Stimulated activated CD4-positive, alpha-beta T cell treated with anti-CD3 and anti-CD28 coated beads, Interleukin-1b, Interleukin-23, amount 100 ng/mL, for 48 hours (primary cell): ENCODE measurements around the gene MAP3K6.

Experiments used
- DNase-seq: peaks from one replicate; pipeline ENCODE4 v3.0.0-alpha.2; 2020

The MAP3K6 gene

DNA sequence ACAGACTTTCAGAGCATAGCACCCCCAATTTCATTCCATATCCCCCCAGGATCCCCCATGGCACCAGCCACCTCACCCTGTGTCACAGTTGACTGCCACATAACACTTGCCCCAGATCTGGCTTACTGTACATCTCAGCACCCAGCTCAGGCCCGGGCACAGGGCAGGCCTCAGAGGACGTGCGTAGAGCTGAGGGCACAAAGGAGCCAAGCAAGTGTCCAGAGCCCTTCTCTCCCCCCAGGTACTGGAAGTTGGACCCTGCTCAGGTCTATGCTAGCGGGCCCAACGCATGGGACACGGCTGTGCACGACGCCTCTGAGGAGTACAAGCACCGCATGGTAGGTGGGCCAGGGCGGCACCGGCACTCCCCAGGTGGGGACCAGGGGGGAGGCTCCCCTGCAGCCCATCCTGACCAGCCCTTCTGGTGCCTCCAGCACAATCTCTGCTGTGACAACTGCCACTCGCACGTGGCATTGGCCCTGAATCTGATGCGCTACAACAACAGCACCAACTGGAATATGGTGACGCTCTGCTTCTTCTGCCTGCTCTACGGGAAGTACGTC lies 33.0 kb downstream of the MAP3K6 start:
- no peak for DNase-seq

DNA sequence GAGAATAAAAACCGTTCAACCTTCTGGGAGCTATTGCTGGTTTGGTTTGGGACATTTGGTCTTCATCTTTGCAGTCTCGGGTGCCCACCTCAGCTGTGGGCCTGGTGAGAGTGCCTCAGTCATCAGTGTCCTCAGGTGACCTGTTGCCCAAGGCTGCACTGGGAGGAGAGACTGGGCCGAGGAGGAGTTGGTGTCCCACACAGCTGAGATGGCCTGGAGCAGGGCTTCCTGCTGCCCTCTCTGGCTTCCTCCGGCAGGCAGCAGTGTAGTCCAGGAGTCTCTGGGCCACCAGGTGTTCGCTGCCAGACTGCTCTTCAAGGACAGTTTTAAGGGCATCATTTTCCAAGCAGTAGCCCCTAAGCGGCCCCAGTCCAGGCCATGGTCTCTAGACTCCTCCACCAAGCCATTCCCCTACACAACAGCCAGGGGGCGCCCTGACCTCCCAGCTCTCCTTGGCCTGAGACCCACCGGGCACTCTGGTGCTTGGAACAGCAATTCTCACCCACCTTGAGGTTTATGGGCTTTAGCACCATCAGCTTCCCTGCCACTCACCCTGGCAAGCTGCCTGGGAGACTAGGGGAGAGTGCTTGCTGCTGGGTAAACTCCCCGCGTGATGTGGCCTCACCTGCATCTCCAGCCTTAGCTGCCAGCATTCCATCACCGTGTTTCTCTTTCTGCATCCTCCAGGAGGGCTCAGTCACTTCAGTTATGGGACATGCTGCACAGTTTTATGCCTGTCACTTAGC lies 34.1 kb downstream of the MAP3K6 start:
- peak; percentile 39 for DNase-seq

DNA sequence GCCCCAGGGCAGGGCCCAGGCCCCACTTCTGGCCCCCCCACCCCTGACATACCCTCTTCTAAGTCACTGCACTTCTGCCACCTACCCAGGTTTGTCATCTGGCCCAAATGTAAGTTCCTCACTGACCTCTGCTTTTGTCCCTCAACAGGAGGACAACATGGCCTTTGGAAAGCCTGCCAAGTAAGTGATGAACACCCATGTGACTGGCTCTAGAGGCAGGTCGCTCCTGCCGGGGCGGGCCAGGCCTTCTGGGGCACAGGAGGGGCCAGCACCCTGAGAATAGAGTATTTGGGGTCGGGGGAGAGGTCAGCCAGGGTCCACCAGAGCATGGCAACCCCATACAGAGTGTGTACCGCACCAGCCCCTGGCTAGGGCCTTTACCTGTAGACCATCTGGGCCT lies 34.8 kb downstream of the MAP3K6 start:
- DNase-seq: no peak

DNA sequence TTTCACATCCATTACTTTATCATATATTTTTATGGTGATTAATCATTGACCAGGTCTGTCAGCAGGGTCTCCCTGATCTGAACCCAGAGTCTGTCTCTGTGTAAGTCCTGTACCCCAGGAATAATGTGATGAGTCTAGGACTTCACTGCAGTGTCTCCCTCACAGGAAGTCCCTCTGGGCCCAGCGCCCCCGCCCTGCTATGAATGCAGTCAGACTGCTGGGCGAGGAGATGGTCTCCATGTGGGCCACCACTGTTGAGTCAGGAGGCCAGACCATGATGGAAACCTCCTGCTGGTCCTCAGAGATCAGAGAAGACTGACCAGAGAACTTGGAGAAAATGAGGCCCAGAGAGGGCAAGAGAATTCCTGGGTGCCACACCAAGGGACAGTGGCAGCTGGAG lies 35.3 kb downstream of the MAP3K6 start:
- DNase-seq: no peak

DNA sequence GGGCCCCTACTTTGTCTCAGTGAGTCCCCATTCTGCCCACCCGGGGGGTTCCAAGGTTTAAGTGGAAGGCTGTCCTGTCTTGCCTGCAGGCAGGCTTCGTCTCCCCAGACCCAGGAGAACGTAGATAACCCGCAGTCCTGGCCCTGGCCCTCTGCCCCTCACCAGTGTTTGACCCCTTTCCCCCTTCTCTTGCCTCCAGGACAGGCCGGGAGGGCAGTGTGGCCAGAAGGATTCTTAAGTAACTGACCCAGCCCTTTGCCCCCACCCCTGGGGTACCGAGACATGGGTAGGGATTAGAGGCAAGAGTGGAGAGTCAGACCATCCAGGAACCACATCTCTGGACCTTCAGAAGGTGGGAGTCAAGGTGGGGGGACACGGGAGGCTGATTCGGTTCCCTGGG lies 36.0 kb downstream of the MAP3K6 start:
- DNase-seq: no peak

DNA sequence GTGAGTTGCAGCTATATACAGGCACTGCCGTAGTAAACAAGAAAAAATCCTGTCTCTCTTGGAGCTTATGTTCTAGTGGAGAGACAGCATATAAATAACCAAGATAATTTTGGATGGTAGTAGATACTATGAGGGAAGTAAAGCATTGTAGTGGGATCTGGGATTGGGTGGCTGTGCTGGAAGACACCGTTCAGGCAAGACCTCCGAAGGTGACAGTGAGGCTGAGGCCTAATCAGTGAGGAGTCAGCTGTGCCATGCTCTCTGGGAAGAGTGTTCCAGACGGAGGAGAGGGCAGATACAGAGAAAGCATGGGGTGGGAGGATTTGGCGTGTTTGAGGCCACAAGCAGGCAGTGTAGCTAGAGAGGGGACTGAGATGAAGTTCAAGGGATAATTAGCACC lies 38.8 kb downstream of the MAP3K6 start:
- DNase-seq: no peak

DNA sequence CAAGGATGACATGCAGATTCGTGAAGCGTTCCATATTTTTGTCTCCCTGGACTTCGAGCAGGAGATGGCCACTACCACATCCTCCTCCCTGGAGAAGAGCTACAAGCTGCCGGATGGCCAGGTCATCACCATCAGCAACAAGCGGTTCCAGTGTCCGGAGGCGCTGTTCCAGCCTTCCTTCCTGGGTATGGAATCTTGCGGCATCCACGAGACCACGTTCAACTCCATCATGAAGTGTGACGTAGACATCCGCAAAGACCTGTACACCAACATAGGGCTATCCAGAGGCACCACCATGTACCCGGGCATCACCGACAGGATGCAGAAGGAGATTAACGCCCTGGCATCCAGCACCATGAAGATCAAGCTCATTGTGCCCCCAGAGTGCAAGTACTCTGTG lies 41.5 kb downstream of the MAP3K6 start:
- DNase-seq: no peak

DNA sequence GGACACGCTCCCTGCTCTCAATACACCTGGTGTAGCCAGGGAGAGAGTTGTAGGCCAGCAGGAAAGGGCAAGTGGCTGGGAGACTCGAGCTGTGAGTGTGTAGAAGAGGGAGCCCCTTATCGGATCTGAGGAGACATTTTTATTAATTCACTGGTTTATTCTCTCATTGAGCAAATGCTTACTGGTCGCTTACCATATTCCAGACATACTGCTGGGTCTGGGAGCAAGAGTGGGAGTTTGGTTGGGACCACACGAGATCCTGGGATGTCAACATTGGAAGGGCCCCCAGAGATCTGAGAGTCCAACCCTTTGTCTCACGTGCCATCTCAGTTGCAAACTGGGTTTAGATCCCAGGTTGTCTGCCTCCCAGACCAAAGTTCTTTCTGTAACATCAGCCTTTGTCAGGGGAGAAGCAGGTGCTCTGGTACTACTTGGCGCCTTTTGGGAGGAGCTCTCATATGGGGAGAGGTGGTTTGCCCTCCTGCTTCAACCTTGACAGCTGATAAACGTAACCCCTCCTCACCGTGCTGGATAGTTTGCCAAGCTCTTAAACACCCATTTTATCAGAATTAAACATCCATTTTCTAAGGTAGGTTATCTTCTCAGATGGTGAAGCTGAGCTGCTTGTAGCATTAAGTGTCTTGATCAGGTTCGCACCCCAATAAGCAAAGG lies 44.1 kb downstream of the MAP3K6 start:
- no peak for DNase-seq

DNA sequence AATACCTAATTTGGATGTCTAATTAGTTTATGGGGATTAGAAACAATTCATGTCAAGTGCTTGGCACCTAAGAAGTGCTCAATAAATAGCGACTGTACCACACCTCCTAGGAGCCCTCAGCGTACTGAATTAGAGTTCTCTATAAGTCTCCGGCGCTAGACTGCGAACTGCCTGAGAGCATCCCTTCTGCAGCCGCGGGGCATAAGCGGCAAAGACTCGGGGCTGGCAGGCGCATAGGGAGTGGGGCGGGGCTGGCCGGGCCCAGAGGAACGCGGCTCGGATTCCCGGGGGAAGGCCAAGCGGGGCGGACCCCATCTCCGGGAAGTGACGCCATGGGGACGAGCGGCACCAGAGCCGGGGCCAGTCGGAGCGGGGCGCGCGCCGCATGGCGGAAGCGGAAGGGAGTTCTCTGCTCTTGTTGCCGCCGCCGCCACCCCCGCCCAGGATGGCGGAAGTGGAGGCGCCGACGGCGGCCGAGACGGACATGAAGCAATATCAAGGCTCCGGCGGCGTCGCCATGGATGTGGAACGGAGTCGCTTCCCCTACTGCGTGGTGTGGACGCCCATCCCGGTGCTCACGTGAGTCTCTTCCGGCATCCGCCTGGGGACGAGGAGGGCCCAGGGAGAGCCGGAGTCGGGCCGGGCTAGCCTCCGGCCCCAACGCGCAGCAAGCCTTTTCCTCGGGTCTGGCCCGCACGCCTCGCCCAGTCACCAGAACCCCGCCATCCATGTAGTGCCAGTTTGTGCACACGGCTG lies 44.8 kb downstream of the MAP3K6 start, which contains the start of gene TMEM222:
TSS of gene TMEM222 (plus strand) at position 351 of the 756 bp plus-strand sequence. CDS start at position 386, 35 bp downstream.
- DNase-seq: peak; percentile 98

DNA sequence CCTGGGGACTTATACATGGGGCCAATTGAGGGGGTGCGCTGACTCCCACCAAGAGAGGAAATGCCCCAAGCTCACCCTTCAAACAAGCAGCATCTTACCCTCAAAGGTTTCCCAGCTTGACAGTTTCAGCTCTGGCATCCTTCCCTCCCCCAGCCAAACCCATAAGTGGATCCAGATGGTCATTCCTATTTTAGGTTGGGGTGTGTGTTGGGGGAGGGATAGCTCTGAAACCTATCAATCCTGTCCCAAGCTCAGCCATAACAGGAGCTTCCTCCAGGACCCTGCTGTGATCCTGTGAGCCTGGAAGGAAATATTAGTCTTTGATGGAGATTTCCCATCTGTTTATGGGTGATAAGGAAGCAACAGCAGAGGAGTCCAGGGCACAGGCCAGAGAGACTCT lies 48.2 kb downstream of the MAP3K6 start:
- DNase-seq: no peak

DNA sequence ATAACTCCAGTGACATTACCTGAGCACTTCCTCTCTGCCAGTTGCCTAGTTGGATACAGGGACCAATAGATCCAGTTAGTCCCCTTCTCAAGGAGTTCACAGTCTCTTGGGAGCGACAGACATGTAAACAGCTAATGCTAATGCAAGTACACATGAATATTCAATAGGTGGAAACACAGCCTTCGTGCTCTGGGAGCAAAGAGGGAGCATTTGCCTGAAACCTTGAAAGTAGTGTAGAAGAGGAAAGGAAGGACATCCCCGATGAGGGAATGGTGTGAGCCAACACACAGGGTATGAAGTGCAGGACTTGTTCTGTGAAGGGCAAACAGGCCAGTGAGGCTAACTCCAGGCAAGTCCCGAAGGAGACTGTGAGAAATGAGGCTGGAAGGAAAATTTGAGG lies 48.6 kb downstream of the MAP3K6 start:
- no peak for DNase-seq

DNA sequence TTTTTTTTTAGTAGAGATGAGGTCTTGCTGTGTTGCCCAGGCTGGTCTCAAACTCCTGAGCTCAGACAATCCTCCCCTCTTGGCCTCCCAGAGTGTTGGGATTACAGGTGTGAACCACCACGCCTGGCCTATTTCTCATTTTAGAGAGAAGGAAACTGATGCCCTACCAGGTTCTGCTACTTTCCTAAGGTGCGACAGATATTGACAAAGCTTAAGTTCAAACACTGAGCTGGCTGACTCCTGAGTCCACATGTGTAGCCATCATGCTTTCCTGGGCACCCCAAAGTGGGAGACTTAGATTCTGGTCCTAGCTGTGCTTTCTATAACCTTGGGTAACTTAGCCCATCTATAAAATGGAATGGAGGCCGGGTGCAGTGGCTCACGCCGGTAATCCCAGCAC lies 49.9 kb downstream of the MAP3K6 start:
- no peak for DNase-seq

DNA sequence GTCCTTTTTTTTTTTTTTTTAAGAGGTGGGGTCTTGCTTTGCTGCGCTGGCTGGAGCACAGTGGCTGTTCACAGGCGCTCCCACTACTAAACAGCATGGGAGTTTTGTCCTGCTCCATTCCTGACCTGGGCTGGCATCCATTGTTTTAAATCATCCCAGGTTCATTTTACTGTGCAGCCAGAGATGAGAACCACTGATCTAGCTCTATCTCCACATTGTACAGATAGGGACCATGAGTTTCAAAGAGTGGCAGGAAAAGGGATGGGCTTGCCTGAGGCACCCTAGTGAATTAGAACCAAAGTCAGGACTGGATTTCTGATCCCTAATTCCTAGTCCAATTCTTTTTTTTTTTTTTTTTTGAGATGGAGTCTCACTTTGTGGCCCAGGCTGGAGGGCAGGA lies 52.0 kb downstream of the MAP3K6 start:
- DNase-seq: no peak

DNA sequence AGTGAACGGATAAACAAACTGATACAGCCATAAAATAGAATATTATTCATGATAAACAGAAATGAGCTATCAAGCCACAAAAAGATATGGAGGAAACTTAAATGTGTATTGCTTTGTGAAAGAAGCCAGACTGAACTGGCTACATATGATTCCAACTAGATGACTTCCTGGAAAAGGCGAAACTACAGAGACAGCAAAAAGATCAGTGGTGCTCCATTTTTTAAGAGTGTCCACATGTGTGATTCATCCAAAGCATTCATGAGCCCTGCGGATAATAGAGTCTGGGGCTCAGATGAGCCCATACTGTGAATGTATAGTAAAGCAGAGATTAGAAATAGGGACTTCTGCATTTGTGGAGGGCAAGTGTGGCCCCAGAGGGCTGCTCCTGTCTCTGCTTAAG lies 52.6 kb downstream of the MAP3K6 start:
- DNase-seq: no peak

DNA sequence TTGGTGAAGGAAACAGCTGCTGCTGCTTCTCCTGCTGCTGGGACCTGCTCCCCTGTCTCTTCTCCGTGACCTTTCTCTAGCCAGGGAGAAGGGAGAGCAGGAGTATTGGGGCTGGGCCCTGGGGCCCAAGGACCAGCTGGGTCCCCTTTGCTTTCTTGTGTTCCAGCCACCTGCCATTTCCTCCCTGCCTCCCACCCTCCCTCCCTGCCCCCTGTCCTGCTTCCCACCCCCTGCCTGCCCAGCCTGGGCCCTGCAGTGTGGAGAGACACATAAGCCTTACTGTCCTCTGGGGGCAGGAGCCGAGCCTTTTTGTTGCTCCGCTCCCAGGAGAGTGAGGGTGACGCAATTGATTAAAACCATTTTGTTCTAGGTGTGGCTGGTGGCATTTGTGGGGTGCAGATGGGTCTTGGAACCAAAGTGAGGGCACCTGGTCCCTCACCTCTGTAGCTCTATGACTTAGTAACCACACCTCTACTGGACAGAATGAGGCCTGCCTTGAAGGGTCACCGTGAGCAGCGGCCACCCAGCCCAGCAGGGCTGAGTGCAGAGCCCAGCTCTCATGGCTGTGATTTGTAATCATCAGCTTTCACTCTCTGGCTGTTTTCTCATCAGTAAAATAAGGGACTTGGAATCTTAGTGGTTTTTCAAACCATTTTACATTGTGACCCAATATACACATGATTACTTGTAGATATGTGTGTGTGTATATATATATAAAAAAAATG lies 58.7 kb downstream of the MAP3K6 start:
- DNase-seq: no peak

DNA sequence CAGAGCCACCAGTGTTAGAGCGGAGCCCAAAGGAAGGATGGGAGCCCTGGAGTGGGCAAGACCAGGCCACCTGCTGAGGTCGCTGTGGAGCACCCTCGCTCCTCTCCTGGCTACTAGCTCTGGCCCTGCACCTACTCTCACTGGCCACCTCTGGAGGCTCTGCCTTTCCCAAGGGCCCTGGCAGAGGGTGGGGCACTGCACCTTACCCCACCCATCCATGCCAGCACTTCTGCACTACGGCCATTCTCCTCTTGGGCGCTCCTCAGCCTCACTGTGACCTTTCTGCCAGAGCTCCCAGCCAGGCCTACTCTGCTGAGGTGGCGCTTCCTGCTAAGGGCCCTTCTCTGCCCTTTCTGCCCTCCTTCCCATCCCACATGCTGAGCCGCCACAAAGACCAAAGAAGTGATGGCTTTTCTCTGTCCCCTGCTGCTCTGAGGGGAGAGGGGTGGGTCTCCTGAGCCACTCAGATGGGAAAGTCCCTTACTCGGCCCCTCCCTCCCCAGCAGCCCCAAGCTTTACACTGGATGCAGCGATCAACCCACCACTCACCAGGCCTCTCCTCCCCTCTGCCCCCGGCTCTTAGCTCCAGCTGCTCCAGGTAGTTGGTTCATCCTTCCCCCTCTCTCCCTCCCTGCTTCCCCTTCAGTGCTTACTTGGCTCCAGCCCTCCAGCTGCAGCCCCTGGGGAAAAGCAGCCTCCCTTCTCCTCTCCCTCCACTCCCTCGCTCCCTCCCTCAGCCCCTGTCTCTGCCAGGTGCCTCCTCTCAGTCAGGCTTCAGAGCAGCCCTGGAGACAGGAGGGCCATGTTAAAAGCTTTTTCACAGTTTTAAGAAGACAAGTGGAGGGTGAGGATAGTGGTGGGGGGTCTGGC lies 59.6 kb downstream of the MAP3K6 start:
- no peak for DNase-seq

DNA sequence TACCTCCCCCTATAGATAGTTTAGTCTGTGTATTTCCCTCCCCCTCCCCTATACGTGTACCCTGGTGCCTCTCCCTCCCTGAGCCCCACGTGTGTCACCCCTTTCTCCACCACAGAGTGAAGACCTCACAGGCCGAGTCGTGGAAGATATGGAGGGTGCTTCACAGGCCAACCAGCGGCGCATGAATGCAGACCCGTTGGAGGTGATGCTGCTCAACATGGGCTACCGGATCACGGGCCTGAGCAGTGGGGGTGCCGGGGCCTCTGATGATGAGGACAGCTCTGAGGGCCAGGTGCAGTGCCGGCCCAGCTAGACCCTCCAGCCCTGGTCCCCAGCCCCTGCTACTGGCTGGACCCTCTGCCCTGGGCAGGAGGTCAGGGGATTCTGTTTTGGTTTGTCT lies 60.7 kb downstream of the MAP3K6 start:
- DNase-seq: no peak
